HG03066 (cell line): ENCODE measurements around the gene ZDHHC13.

Experiments
- ATAC-seq: cut with Tn5 transposase; IDR thresholded peaks from one replicate; pipeline ENCODE4 v1.9.1; 2021; ENCODE audit warnings: low read depth; ENCODE audit not compliant: unreplicated experiment

ZDHHC13 gene

DNA sequence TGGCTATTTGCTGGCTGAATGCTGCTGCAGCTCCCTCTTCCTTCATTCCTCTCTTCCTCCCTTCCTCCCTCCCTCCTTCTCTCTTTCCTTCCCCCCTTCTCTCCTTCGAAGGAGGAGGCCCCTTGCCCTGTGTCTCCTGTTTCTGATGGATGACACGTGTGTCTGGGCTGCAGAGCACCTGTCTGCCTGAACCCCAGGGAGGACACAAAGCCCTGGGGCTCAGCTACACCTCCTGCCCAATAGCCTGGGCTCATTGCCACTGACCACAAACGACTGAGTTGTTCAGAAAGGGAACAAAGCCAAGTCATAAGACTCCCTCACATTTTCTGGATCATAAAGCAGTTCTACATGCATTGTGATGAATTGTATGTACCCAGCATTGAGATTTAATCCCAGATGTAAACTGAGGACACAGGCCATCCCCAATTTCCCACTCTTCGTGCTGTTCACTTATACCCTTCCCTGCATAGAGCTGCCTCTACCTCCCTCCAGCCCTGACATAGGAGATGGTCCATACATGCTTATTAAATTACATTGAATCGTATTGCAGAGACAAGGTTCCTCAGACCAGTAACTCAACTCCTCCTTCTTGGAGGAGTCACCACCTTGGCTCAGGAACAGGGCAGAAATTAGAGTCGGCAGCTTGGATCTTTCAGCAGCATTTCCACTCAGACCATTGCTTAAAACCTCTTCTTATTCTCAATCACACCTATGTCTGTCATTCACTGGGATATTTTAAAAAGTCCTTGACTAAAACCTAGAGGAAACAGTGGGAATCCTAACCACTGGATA is 83.6 kb downstream of the ZDHHC13 start:
- no peak for ATAC-seq

DNA sequence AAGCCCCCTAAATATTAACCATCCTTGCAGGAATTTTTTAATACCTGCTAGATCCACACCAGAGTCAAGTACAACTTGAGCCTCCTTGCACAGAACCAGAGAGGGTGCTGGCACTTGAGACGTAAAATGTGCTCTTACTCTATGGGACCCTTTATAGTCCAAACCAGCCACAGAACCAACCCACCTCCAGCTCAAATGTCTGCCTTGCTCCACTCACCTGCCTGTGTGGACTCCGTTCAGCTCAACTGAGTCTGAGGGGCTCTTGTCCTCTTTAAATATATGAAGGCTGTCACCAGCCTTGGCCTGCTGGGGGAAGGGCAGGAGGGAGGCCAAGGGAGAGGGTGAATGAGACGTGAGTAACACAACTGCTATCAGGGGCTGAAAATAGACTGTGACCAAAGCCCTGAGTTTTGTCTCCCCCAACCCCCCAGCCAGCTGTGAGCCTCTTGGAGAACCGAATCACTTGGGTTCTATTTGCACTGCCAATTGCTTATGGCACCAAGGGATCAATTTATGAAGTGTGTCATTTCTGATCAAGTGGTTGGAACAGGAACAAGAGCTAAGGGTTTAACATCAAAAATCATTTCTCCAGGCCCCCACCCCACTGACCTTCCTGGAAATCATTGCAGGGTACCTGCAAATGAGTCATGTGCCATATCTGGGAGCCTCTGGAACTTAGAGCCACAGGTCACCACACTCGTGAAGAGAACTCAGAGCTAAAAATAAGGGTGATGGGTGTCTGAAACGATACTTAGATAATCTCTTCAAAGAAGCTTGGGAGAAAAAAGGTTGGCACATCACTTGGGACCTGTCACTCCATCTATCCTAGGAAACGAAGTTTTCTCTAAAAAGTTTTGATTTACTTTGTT is 85.0 kb downstream of the ZDHHC13 start, which contains the start of gene CSRP3:
CSRP3 (minus strand) TSS at position 247 of the 869 bp plus-strand sequence. CDS start 9,535 bp downstream, outside the sequence.
- no peak for ATAC-seq

DNA sequence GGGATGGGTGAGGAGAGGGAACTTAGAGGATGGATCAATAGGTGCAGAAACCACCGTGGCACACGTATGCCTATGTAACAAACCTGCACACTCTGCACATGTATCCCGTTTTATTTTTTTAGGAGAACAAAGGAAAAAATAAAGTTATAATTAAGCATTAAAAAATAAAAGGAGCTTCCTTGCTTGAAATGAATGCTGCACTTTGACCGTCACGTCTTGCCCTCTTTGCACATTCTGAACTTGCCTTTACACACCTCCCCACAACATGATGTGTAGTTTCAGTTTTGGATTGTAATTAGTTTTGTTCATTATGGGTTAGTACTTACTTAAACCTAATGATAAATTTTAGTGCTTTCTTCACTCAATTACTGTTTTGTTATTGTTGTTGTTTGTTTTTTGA is 87.9 kb downstream of the ZDHHC13 start:
- no peak for ATAC-seq

DNA sequence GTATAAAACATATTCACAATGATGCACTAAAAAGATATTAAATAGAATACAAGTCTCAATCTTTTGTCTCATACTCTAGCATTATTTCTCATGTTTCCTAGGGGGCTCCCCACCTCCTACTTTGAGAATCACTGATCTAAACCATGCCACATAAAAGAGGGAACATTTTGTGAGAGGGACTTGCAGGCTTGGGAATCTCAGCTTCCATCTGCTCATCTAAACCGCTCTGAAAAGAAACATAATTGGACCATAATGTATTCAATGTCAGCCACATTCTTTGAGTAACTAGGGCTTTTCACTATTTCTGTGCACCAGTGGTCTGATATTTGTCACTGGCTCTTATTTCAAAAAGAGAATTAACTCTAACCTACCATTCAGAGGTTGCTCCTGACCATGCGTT is 91.2 kb downstream of the ZDHHC13 start:
- ATAC-seq: no peak

DNA sequence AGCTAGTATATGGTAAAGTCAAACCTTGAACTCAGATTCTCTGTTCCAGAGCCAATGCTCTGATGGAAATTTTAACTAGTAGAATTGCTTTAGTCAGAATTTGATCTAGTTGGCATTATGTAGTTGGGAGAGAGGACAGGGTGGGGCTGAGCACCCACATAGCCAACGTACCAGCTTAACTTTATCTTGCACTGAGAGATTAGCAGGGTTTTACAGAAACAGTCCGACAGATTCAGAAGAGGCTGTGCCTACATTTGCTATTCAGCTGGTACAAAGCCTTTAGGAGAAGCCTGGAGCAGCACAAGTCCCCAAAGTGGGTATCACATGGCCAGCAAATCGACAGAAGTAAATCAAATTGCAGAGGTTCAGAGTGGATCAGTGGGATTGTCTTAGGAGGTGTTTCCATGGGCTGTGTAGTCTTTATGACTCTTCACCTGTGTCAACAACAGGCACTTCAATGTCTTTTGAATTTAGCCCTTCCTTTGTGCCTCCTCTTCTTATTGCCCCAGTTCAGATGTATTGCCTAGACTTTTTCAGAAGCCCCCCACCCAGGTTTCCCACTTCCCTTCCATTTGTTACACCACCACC is 92.1 kb downstream of the ZDHHC13 start:
- ATAC-seq: no peak

DNA sequence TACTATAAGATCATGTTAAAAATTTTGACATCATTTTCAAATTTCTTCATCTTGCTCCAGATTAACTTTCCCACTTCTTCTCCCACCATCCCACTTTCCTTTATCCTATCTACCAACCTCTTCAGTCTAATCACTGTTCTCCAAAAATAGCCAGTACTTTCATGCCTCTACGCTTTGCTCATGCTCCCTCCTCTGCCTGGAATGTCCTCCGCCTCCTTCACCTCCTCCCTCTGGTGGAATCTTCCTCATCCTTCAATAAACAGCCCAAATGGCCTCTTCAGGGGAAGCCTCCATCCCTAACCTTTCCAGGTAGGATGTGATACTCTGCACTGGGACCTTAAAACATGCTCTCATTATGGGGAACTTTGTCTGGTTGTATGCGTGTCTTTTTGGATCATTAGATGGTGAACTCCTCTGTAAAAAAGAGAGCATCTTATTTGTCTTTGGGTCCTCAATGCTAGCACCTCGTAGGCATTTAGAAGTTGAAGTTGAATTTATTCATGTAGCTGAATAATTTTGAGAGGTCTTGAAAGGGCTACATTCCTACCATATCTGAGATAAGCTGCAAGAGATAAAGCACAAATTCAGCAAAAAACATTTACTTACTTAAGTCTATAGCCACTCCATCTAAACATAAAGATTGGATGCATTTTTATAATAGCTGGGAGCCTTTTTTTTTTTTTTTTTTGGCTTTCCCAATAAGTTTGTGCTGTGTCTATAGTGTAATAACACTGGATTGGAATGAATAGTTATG is 92.8 kb downstream of the ZDHHC13 start:
- ATAC-seq: no peak

DNA sequence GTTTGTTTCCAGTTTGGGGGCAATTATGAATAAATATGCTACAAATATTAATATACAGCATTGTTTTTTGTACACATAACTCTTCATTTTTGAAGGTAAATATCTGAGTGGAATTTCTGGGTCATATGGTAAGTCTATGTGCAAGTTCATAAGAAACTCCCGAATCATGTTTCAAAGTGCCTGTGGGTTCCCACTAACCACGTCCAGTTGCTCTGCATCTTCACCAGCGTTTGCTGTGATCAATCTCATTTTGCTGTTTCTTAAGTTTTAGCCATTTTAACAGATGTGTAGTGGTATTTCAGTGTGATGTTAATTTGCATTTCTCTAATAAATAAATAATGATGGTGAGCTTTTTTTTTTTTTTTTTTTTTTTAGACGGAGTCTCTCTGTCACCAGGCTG is 99.1 kb downstream of the ZDHHC13 start:
- no peak for ATAC-seq

DNA sequence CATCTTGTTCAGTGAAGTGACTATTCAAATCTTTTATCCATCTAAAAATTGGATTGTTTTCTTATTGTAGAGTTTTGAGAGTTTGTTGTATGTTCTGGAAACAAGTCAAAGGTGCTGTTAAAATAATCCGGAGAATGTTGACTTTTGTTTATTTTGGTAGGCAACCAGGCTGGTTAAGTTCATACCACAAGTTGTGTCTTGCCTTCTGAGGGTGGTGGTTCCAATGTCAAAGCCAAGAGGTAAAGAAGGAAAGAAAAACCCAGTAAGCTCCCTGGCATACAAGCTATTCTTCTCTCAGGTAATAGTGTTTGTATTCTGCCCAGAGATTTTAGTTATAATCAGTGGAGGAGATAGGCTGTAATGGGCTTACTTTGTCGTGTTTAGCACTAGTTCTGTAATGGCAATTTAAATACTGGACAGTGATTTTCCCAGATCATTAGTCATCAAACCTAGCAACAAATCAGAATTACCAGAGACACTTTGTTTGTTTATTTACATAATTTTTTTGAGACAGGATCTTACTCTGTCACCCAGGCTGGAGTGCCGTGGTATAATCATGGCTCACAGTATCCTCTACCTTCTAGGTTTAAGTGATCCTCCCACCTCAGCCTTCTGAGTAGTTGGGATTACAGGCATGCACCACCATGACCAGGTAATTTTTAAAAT is 99.9 kb downstream of the ZDHHC13 start:
- no peak for ATAC-seq

DNA sequence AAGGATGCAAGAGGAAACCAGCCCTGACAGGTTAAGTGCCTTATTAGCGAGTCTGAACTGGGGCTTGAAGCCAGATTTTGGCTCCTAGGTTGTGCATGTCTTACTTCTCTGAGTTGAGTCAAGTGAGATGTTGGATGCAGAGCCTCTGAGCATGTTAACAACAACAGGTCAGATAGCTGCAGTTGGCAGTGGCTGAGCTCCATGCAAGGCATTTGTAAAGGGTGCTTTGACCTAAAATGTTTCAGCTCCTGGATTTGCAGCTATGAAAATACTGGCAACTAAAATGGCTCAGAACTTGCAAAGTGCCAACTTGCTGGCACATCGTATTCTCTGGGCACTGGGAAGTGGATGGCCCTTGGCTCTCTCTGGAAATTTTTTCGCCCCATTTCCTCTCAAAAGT is 101.2 kb downstream of the ZDHHC13 start:
- no peak for ATAC-seq

DNA sequence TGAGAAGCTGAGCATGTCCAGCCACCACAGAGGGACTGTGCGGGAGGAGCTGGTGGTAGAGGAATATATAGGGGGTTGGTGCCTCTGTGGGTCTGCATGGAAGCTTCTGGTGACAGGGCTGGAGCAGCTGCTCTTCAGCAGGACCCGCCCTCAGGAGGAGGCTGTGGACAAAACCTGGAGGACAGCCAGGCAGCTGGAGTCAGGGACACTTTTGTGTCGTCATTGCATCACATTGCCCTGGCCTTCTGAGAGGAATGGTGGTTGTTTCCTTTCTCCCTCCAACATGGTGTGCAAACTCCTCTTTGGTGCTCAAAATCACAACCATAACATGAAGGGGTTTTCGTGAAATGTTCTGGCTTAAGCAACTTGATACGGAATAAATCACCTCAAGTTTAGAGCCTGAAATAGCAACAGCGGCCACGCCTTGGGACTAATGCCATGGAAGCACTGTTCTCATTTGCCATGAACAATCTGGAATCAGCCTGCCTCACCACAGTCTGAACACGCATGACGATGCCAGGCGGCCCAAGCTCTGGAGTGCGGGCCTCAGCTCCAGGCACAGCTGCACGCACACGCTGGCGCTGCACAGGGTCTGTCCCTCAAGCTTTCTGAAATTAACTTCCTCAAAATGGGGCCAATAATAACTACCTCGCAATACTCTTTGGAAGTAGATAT is 102.0 kb downstream of the ZDHHC13 start:
- no peak for ATAC-seq

DNA sequence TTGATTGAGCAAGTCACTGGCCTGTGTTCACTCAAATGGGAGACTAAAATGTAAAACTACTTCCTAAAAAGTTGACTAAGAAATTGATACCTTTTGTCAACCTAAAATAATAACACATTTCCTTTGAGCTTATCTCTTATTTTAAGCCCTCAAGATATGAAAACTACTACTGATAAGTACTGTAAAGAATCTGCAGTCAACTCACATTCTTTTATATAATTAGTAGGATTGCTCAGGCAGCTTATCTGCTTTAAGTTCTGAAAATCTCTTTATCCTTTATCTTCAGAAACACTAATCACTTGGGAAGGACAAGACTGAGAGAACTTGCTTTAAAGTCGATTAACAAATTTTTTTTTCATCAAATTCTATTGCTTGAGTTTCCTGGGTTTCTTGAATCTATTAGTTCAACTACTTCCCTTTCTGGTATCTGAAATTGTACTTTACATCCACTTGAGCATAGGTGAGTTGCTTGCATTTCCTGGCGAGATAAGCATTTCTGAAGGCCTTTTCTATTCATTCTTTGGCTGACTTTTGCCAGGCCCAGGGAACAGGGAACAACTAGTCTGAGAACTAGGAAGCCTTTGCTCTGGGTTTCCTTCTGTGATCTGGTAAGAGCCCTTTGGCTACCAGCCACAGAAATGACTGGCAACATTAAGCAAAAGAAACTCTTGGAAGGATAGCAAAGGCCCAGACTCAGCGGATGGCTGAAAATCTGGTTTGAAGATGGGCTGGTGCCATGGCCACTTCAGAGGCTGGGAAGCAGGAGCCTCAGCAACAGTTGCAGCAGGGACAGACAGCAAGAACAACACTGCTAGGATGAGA is 104.1 kb downstream of the ZDHHC13 start:
- ATAC-seq: no peak

DNA sequence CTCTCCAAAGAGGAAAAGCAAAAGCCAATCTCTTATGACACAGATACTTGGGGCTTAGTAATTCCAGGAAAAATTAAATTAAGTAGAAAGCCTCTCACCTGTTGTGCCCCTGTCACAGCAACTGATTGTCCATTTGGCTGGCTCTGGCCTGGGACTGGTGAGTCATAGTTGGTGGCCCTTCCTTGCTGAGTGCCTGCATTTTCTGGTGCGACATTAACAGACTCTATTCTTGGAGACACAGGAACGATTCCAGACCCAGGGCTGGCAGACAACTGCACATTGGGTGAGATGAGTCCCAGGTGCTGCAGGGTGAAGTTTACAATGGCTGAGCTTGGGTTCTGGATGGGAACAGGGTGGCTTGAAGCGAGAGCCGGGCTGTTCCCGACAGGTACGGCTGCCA is 108.2 kb downstream of the ZDHHC13 start:
- ATAC-seq: no peak

DNA sequence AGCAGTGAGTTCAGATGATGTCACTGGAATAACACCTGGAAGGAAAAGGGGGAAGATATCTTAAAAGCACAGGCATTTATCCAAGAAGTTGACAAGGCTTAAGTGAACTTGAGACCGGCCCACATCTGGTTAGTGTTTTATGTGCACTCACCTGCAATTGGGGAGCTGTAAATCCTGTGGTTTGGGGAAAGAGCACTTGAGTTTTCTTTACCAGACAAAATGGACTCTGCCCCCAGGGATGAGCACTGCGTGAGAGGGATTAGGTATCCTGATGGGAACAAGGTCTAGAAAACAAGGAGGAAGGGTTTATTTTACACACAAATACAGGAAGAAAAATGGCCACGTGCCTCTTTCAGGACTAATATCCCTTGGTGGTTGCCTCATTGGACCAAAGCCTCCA is 108.6 kb downstream of the ZDHHC13 start:
- no peak for ATAC-seq
